Chondrocyte (in vitro differentiated cells): ENCODE measurements around the gene AKAP13. TPM values are rescaled to one million over a fixed set of nuclear protein-coding genes. Genes with fewer than 3 reads are reported as not detected.

Experiments
- DNase-seq: peaks from one replicate; pipeline ENCODE4 v3.0.0; 2021; ENCODE audit warnings: mixed read lengths, low spot score
- H3K27ac Mint-ChIP-seq: one replicate; pipeline ENCODE4 v1.8.0; 2021; ENCODE audit warnings: mild to moderate bottlenecking, moderate library complexity, mixed read lengths; ENCODE audit not compliant: unreplicated experiment
- H3K27me3 Mint-ChIP-seq: 2 replicates; pipeline ENCODE4 v1.8.0; 2021; ENCODE audit warnings: low read depth, mixed read lengths
- H3K36me3 Mint-ChIP-seq: 2 replicates; pipeline ENCODE4 v1.8.0; 2021; ENCODE audit warnings: low read depth, mixed read lengths
- H3K4me1 Mint-ChIP-seq: 2 replicates; pipeline ENCODE4 v1.8.0; 2021; ENCODE audit warnings: low read depth, mild to moderate bottlenecking, mixed read lengths
- H3K4me3 Mint-ChIP-seq: one replicate; pipeline ENCODE4 v1.8.0; 2021; ENCODE audit warnings: mild to moderate bottlenecking, moderate library complexity, mixed read lengths; ENCODE audit not compliant: unreplicated experiment
- H3K9me3 Mint-ChIP-seq: 2 replicates; pipeline ENCODE4 v1.8.0; 2021; ENCODE audit warnings: low read depth, mixed read lengths
- CTCF ChIP-seq: fragments of 200-600 bp; sonication (generic); IDR thresholded peaks from 2 replicates; pipeline ENCODE4 v1.5.0; 2021; ENCODE audit warnings: antibody characterized with exemption, mild to moderate bottlenecking, moderate library complexity
- total RNA-seq: library from RNA; stranded (reverse); gene quantifications from 3 replicates; pipeline ENCODE4 v1.2.1, GENCODE V29; 2021

The AKAP13 gene
- total RNA-seq, 1 donor from 2014 or later = 80.6 TPM

- no peak for TF ChIP-seq CTCF
- Mint-ChIP-seq H3K27me3 (no peaks in the 10 kb centered on the region), H3K4me3 (no peak overlapping the region), H3K9me3 (no peaks in the 10 kb centered on the region), H3K4me1 (peaks cover 55% of the 10 kb centered on the region), H3K27ac (no peak overlapping the region), H3K36me3 (peaks cover 3% of the 10 kb centered on the region)
- DNase-seq = no peak
These were observed 163.3 kb downstream of the AKAP13 start for GRCh38 chr15:85543741-85544155.

DNA sequence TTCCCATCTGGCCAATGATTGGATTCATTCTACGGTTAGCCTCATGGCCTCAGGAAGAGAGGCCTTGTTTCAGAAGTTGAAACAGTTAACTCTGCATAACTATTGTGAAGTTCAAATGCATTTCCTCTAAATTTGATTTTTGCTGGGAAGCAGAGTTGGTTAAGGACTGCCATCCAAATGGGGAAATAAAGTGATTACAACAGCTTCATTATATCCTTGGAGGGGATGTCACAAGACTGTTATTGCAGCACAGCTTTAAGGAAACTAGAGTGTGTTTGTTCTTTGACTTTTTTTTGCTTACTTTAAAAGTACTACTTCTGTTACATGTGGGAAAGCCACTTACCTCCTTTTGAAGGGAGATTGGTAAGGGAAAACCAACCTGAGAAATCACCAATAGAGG, 164.8 kb downstream of the AKAP13 start:
- no peak for DNase-seq
- Mint-ChIP-seq H3K36me3 (peaks cover 3% of the 10 kb centered on the region), H3K9me3 (no peaks in the 10 kb centered on the region), H3K4me1 (peaks cover 63% of the 10 kb centered on the region), H3K4me3 (no peak overlapping the region), H3K27me3 (no peaks in the 10 kb centered on the region), H3K27ac (no peak overlapping the region)
- TF ChIP-seq CTCF = no peak

GRCh38 chr15:85545752-85546151, 165.3 kb downstream of the AKAP13 start:
- no peaks in the 10 kb centered on the region for H3K27me3 Mint-ChIP-seq
- peaks cover 63% of the 10 kb centered on the region for H3K4me1 Mint-ChIP-seq
- TF ChIP-seq CTCF = no peak
- H3K36me3 Mint-ChIP-seq = peaks cover 3% of the 10 kb centered on the region
- DNase-seq = no peak
- no peaks in the 10 kb centered on the region for H3K9me3 Mint-ChIP-seq
- no peak overlapping the region for H3K27ac Mint-ChIP-seq
- H3K4me3 Mint-ChIP-seq = no peak overlapping the region

DNA sequence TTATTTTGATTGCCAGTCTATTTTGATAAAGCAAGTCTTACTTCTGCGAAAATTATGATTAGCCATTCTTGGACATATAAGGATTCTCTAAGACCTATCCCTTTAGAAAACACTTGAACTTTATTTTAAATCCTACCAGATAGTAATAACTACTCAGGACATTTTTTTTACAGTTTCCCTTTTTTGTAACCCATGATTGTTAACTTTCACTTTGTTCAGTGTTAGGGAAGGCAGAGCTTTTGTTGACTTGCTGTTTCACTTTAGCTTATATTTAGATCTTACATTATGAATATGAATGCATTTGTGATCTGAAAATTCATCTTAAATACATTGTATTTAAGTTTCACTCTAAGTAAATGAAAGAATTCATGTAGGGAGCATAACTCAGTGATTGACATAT, 167.0 kb downstream of the AKAP13 start:
- H3K9me3 Mint-ChIP-seq = no peaks in the 10 kb centered on the region
- DNase-seq = no peak
- H3K4me3 Mint-ChIP-seq = no peak overlapping the region
- peaks cover 5% of the 10 kb centered on the region for H3K36me3 Mint-ChIP-seq
- no peaks in the 10 kb centered on the region for H3K27me3 Mint-ChIP-seq
- TF ChIP-seq CTCF = no peak
- H3K4me1 Mint-ChIP-seq = peaks cover 51% of the 10 kb centered on the region
- H3K27ac Mint-ChIP-seq = no peak overlapping the region

GRCh38 chr15:85550283-85550682, 169.9 kb downstream of the AKAP13 start:
- Mint-ChIP-seq H3K4me1 (peaks cover 22% of the 10 kb centered on the region), H3K4me3 (no peak overlapping the region), H3K27ac (no peak overlapping the region), H3K27me3 (no peaks in the 10 kb centered on the region), H3K36me3 (peaks cover 5% of the 10 kb centered on the region), H3K9me3 (no peaks in the 10 kb centered on the region)
- TF ChIP-seq CTCF = no peak
- DNase-seq = no peak
